Activated CD8-positive, alpha-beta memory T cell treated with anti-CD3 and anti-CD28 coated beads, Interleukin-2, amount 50 U/mL, for 24 hours (primary cell): ENCODE results near the gene ELL2.
"Not testable (repeated sequence)": the region's sequence is repeated elsewhere in the genome, so short reads cannot be mapped to it uniquely, and the experiment has no call there.

ENCODE experiments used
- DNase-seq: peaks from one replicate; pipeline ENCODE4 v3.0.0-alpha.2; 2020; ENCODE audit errors: extremely low read depth

The ELL2 gene

GRCh38 chr5:95838001-95838520 is 123.6 kb downstream of the ELL2 start:
- DNase-seq = no peak

GRCh38 chr5:95837492-95837891 is 124.2 kb downstream of the ELL2 start:
- DNase-seq = no peak

- DNase-seq = not testable (repeated sequence)
Measured at GRCh38 chr5:95836971-95837370, 124.7 kb downstream of the ELL2 start.

- no peak for DNase-seq
Measured at GRCh38 chr5:95836544-95836943, 125.1 kb downstream of the ELL2 start.

DNA sequence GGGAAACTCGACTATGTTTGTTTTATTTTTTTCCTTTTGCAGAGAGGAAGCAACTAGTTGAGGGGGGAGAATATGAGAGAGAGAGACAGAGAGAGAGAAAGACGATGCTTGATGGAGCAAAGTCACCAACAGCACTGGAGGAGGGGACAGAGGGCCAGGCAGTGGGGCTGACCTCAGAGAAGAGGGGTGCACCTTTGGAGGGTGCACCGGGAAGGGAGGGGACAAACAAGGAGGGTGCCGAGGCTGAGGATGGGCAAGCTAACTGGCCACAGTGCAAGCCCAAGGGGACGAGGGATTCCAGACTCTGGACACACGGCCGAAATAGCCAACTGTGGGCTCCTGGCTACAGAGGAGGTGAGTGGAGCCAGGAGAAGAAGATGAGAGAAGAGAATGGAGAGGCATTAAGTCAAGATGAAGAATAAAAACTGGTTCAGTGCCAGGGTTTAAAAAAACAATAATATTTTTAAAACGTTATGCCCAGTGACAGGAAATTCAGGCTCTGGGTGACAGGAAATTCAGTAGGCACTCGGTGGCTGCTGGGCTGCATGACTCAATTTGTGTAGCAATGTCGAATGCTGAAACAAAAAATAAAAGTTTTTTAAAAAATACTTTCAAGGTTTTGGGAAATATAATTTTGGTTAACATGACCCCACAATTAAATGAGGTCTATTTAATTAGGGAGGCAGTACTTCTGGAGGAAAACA is 125.8 kb downstream of the ELL2 start:
- DNase-seq = no peak
